Panc1 (cell line): ENCODE results near the gene NUP188. TPM values are rescaled to one million over a fixed set of nuclear protein-coding genes. Genes with fewer than 3 reads are reported as not detected.
"Not testable (repeated sequence)": the region's sequence is repeated elsewhere in the genome, so short reads cannot be mapped to it uniquely, and the experiment has no call there.

Source experiments
- ATAC-seq: fragments of 200-7000 bp; cut with Tn5 transposase; 2 replicates; pipeline ENCODE4 v1.9.1; 2020; ENCODE audit warnings: mild to moderate bottlenecking, moderate library complexity
- BruUV-seq: library from RNA; stranded (reverse); fragments of 400-500 nt; replicated peaks from 2 replicates; lab custom pipeline; 2021; lab: Mats Ljungman, UMichigan
- CTCF ChIA-PET: fragments of 300-600 bp; sonication (Branson Sonifier 250); formaldehyde crosslinking; loops from one replicate; lab custom pipeline; 2022; ENCODE audit warnings: antibody characterized with exemption; lab: Charles Lee
- POLR2A ChIA-PET: fragments of 300-600 bp; sonication (Branson Sonifier 250); formaldehyde crosslinking; loops from one replicate; lab custom pipeline; 2022; ENCODE audit warnings: antibody characterized with exemption; lab: Charles Lee
- DNase-seq: peaks from one replicate; pipeline ENCODE4 v3.0.0-alpha.2; 2010; ENCODE audit warnings: low read depth, low spot score
- H3K27ac ChIP-seq: 2 replicates; pipeline ENCODE4 v1.5.1; 2011; ENCODE audit warnings: mild to moderate bottlenecking, low read length, inconsistent platforms
- H3K27me3 ChIP-seq: fragments of 200-500 bp; sonication (Bioruptor generic); 2 replicates; pipeline ENCODE4 v1.6.0; 2014; ENCODE audit warnings: low read length, inconsistent platforms; ENCODE audit not compliant: control insufficient read depth, insufficient read depth
- H3K36me3 ChIP-seq: fragments of 200-500 bp; sonication (Bioruptor generic); 2 replicates; pipeline ENCODE4 v1.5.1; 2014; ENCODE audit warnings: inconsistent platforms, mild to moderate bottlenecking, low read length, moderate library complexity; ENCODE audit not compliant: control insufficient read depth, insufficient read depth
- H3K4me1 ChIP-seq: 2 replicates; pipeline ENCODE4 v1.5.1; 2011; ENCODE audit warnings: inconsistent platforms, mild to moderate bottlenecking, low read length, moderate library complexity; ENCODE audit not compliant: control insufficient read depth, insufficient read depth
- H3K4me3 ChIP-seq, 2 experiments: 2 replicates each; pipeline ENCODE4 v1.5.1; 2011 to 2012; ENCODE audit warnings: low read depth in 2 of 2, low read length in 2 of 2, mild to moderate bottlenecking in 2 of 2, inconsistent platforms in 1 of 2, moderate library complexity in 1 of 2
- H3K9me3 ChIP-seq: fragments of 200-500 bp; sonication (Bioruptor generic); 2 replicates; pipeline ENCODE4 v1.5.1; 2014; ENCODE audit warnings: low read depth, mild to moderate bottlenecking, inconsistent platforms, low read length, moderate library complexity; ENCODE audit not compliant: control insufficient read depth, insufficient read depth
- CTCF ChIP-seq: fragments of 450-650 bp; IDR thresholded peaks from 2 replicates; pipeline ENCODE4 v1.5.1; 2017; ENCODE audit warnings: mild to moderate bottlenecking
- POLR2AphosphoS5 ChIP-seq: IDR thresholded peaks from 2 replicates; pipeline ENCODE4 v1.6.1; 2012; ENCODE audit warnings: mild to moderate bottlenecking, low read depth, low read length, moderate library complexity
- REST ChIP-seq, 2 experiments: IDR thresholded peaks; 2 replicates each; pipeline ENCODE4 v1.6.1; 2011 to 2012; ENCODE audit warnings: low read depth in 2 of 2, control low read depth in 1 of 2, low read length in 1 of 2, mild to moderate bottlenecking in 1 of 2, moderate library complexity in 1 of 2; ENCODE audit not compliant: insufficient read depth in 1 of 2
- SIN3A ChIP-seq: IDR thresholded peaks from 2 replicates; pipeline ENCODE4 v1.6.1; 2012; ENCODE audit warnings: low read depth, mild to moderate bottlenecking, low read length, moderate library complexity, borderline replicate concordance; ENCODE audit not compliant: insufficient read depth
- TCF7L2 ChIP-seq: IDR thresholded peaks from 2 replicates; pipeline ENCODE4 v1.6.1; 2011; ENCODE audit warnings: mild to moderate bottlenecking, low read depth, low read length, inconsistent platforms
- in situ Hi-C: cut with HindIII; loops from 2 replicates; pipeline ENCODE4 v1.10.0; 2016; ENCODE audit warnings: low sequenced_read_pairs, low pct_unique_long_range_greater_than_20kb
- intact Hi-C: fragments of 100-400 bp; cut with micrococcal nuclease; formaldehyde crosslinking; loops from one replicate; pipeline ENCODE4 v1.10.0; 2022; ENCODE audit not compliant: unreplicated experiment
- total RNA-seq: library from RNA; stranded (reverse); gene quantifications from one replicate; pipeline ENCODE4 v1.2.1, GENCODE V29; 2021; ENCODE audit not compliant: unreplicated experiment

NUP188 gene
- total RNA-seq, 1 experiment from 2014 or later = 69.9 TPM

- in situ Hi-C loops = no loop called here
- Histone ChIP-seq H3K36me3 (no peaks in the 10 kb centered on the region), H3K9me3 (no peaks in the 10 kb centered on the region), H3K4me3 (peak overlapping the region; percentile 87 to 91), H3K27ac (peak overlapping the region; percentile 82), H3K4me1 (peaks cover 3% of the 10 kb centered on the region), H3K27me3 (no peaks in the 10 kb centered on the region)
- TF ChIP-seq SIN3A = no peak
- no peak for TF ChIP-seq TCF7L2
- no peak for TF ChIP-seq CTCF
- no peak for TF ChIP-seq REST (IDR thresholded peaks at IDR 0.05; ENCODE audit: insufficient read depth in 1 of 2, low read depth in 2 of 2, low read length in 1 of 2)
- no peak for TF ChIP-seq POLR2AphosphoS5
- POLR2A ChIA-PET = no interaction called here
- no peak for DNase-seq
- peak; percentile 61 for ATAC-seq
- CTCF ChIA-PET = no interaction called here
- BruUV-seq = TSS peak; percentile 91
- intact Hi-C loops = no loop called here
Observed at GRCh38 chr9:128946571-128947276, 775 bp upstream of the NUP188 start.

GRCh38 chr9:128947277-128947526, 297 bp upstream of the NUP188 start:
- no TSS peak for BruUV-seq
- TF ChIP-seq POLR2AphosphoS5 (no peak), TCF7L2 (no peak), CTCF (no peak), SIN3A (no peak), REST (IDR thresholded peaks at IDR 0.05; ENCODE audit: insufficient read depth in 1 of 2, low read depth in 2 of 2, low read length in 1 of 2) (no peak)

GRCh38 chr9:128961403-128961802, 13.9 kb downstream of the NUP188 start:
- POLR2A ChIA-PET, H3K9me3 ChIP-seq, H3K4me1 ChIP-seq, in situ Hi-C loops, BruUV-seq, H3K4me3 ChIP-seq, DNase-seq, H3K27me3 ChIP-seq, H3K27ac ChIP-seq, intact Hi-C loops, ATAC-seq, CTCF ChIA-PET: not testable (repeated sequence)
- H3K36me3 ChIP-seq = peaks cover 20% of the 10 kb centered on the region

More at GRCh38 chr9:128947277-128947526, 297 bp upstream of the NUP188 start:
- ATAC-seq (peak; percentile 65; the same call in 1 of the 2 replicates), DNase-seq (no peak)
- Histone ChIP-seq H3K36me3 (no peaks in the 10 kb centered on the region), H3K4me3 (peak overlapping the region; percentile 87 to 91), H3K27me3 (no peaks in the 10 kb centered on the region), H3K27ac (peak overlapping the region; percentile 82), H3K4me1 (peaks cover 3% of the 10 kb centered on the region), H3K9me3 (no peaks in the 10 kb centered on the region)
- CTCF ChIA-PET = no interaction called here
- in situ Hi-C loops = no loop called here
- intact Hi-C loops = no loop called here
- POLR2A ChIA-PET = no interaction called here
